ENCODE results near the gene ESM1. TPM values are rescaled to one million over a fixed set of nuclear protein-coding genes. Genes with fewer than 3 reads are reported as not detected.

The ESM1 gene
- total and polyA plus RNA-seq, 4 donors, result 0.08 to 0.28 TPM; not detected in 2

DNA sequence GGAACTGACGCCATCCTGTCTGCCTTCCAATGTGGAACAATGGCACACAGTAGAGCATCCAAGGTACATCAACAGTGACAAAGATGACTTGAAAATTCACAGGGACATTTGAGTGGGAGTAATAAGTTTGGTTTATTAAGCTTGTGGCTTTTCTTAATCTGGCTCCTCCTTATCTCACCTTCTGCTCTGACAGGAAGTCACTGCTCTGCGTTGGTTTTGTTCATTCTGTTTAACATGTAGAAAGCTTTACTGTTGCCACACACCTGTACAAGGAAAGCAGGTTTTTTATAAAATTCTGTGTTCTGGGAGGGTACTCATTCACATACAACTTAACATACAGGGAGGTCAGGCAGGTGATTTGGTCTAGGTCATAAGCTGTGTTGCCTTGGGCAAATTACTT is 37.1 kb upstream of the ESM1 start:
- TF ChIP-seq SP1 (IDR thresholded peaks at IDR 0.05), result no peak
- no peak for TF ChIP-seq NR2F2 (IDR thresholded peaks at IDR 0.05)
- no peak for TF ChIP-seq JUND (IDR thresholded peaks at IDR 0.05)
- no peak for TF ChIP-seq RXRA (IDR thresholded peaks at IDR 0.05)
- TF ChIP-seq FOXA2 (IDR thresholded peaks at IDR 0.05), result no peak
- TF ChIP-seq HNF4A (conservative IDR thresholded peaks at IDR 0.05), result no peak
- no peak for TF ChIP-seq EGR1 (IDR thresholded peaks at IDR 0.05; ENCODE audit: low read depth in 2 of 2)
- TF ChIP-seq RAD21 (IDR thresholded peaks at IDR 0.05), result no peak
- TF ChIP-seq GABPA (IDR thresholded peaks at IDR 0.05 in 1 of 2, conservative IDR thresholded peaks at IDR 0.05 in 1 of 2), result no peak
- TF ChIP-seq YY1 (IDR thresholded peaks at IDR 0.05), result no peak
- TF ChIP-seq, protein P1, sequence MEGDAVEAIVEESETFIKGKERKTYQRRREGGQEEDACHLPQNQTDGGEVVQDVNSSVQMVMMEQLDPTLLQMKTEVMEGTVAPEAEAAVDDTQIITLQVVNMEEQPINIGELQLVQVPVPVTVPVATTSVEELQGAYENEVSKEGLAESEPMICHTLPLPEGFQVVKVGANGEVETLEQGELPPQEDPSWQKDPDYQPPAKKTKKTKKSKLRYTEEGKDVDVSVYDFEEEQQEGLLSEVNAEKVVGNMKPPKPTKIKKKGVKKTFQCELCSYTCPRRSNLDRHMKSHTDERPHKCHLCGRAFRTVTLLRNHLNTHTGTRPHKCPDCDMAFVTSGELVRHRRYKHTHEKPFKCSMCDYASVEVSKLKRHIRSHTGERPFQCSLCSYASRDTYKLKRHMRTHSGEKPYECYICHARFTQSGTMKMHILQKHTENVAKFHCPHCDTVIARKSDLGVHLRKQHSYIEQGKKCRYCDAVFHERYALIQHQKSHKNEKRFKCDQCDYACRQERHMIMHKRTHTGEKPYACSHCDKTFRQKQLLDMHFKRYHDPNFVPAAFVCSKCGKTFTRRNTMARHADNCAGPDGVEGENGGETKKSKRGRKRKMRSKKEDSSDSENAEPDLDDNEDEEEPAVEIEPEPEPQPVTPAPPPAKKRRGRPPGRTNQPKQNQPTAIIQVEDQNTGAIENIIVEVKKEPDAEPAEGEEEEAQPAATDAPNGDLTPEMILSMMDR (IDR thresholded peaks at IDR 0.05; ENCODE audit: low read depth, low read length, missing input control), result no peak
- TF ChIP-seq FOXA1 (IDR thresholded peaks at IDR 0.05), result no peak
- no peak for TF ChIP-seq HNF4G (IDR thresholded peaks at IDR 0.05)
- TF ChIP-seq TAF1 (conservative IDR thresholded peaks at IDR 0.05), result no peak
- TF ChIP-seq ATF3 (IDR thresholded peaks at IDR 0.05), result no peak
- H3K9me3 ChIP-seq (ENCODE audit: control insufficient read depth in 4 of 4, low read length in 3 of 4), result no peaks in the 10 kb centered on the region
- H3K4me3 ChIP-seq (ENCODE audit: low read depth in 1 of 3, low read length in 3 of 3), result no peak overlapping the region
- H3K4me1 ChIP-seq (ENCODE audit: control insufficient read depth in 4 of 4, insufficient read depth in 4 of 4, low read length in 3 of 4), result no peaks in the 10 kb centered on the region
- no peak overlapping the region for H3K27ac ChIP-seq (ENCODE audit: low read depth in 1 of 2, low read length in 2 of 2)
- H3K36me3 ChIP-seq (ENCODE audit: control insufficient read depth in 4 of 4, insufficient read depth in 3 of 4, low read depth in 1 of 4, low read length in 3 of 4), result no peaks in the 10 kb centered on the region
- no peaks in the 10 kb centered on the region for H3K27me3 ChIP-seq (ENCODE audit: control insufficient read depth in 4 of 4, insufficient read depth in 4 of 4, low read length in 3 of 4)
- 68% methylated on average over 2 of the region's 2 CpGs for WGBS
- DNase-seq (ENCODE audit: low spot score), result no peak
- no peak overlapping the region for H3K9ac ChIP-seq (ENCODE audit: low read depth in 1 of 2, low read length in 2 of 2)

DNA sequence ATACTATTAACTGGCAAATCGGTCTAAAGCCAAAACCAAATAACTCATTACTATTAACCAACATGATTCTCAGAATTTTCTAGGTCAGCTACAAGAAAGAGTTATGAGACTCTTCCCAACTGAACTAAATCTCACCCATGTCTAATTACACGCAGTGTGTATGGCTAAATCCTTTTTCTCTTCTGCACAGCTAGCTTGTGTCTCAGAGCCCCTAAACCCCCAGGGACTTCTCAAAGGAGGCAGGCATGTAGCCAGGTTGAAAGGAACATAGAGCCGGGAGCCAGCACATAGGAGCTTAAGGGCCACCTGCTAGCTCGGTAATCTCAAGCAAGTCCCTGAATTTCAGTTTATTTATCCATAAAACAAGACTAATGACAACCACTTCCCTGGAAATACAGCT is 36.4 kb upstream of the ESM1 start:
- no peak overlapping the region for H3K9ac ChIP-seq (ENCODE audit: low read depth in 1 of 2, low read length in 2 of 2)
- H3K4me3 ChIP-seq (ENCODE audit: low read depth in 1 of 3, low read length in 3 of 3), result no peak overlapping the region
- H3K36me3 ChIP-seq (ENCODE audit: control insufficient read depth in 4 of 4, insufficient read depth in 3 of 4, low read depth in 1 of 4, low read length in 3 of 4), result no peaks in the 10 kb centered on the region
- no peak overlapping the region for H3K27ac ChIP-seq (ENCODE audit: low read depth in 1 of 2, low read length in 2 of 2)
- H3K9me3 ChIP-seq (ENCODE audit: control insufficient read depth in 4 of 4, low read length in 3 of 4), result no peaks in the 10 kb centered on the region
- no peak for TF ChIP-seq FOXA1 (IDR thresholded peaks at IDR 0.05)
- TF ChIP-seq, protein P1 (IDR thresholded peaks at IDR 0.05; ENCODE audit: low read depth, low read length, missing input control), result no peak
- no peak for TF ChIP-seq YY1 (IDR thresholded peaks at IDR 0.05)
- no peak for TF ChIP-seq GABPA (IDR thresholded peaks at IDR 0.05 in 1 of 2, conservative IDR thresholded peaks at IDR 0.05 in 1 of 2)
- no peak for TF ChIP-seq TAF1 (conservative IDR thresholded peaks at IDR 0.05)
- TF ChIP-seq HNF4A (conservative IDR thresholded peaks at IDR 0.05), result no peak
- TF ChIP-seq ATF3 (IDR thresholded peaks at IDR 0.05), result no peak
- no peak for TF ChIP-seq RXRA (IDR thresholded peaks at IDR 0.05)
- no peak for TF ChIP-seq HNF4G (IDR thresholded peaks at IDR 0.05)
- TF ChIP-seq FOXA2 (IDR thresholded peaks at IDR 0.05), result no peak
- no peak for TF ChIP-seq RAD21 (IDR thresholded peaks at IDR 0.05)
- TF ChIP-seq EGR1 (IDR thresholded peaks at IDR 0.05; ENCODE audit: low read depth in 2 of 2), result no peak
- TF ChIP-seq, protein P2, sequence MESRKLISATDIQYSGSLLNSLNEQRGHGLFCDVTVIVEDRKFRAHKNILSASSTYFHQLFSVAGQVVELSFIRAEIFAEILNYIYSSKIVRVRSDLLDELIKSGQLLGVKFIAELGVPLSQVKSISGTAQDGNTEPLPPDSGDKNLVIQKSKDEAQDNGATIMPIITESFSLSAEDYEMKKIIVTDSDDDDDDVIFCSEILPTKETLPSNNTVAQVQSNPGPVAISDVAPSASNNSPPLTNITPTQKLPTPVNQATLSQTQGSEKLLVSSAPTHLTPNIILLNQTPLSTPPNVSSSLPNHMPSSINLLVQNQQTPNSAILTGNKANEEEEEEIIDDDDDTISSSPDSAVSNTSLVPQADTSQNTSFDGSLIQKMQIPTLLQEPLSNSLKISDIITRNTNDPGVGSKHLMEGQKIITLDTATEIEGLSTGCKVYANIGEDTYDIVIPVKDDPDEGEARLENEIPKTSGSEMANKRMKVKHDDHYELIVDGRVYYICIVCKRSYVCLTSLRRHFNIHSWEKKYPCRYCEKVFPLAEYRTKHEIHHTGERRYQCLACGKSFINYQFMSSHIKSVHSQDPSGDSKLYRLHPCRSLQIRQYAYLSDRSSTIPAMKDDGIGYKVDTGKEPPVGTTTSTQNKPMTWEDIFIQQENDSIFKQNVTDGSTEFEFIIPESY (IDR thresholded peaks at IDR 0.05), result no peak
- no peak for TF ChIP-seq MAX (IDR thresholded peaks at IDR 0.05)
- TF ChIP-seq SP1 (IDR thresholded peaks at IDR 0.05), result no peak
- no peak for TF ChIP-seq NR2F2 (IDR thresholded peaks at IDR 0.05)
- 89% methylated on average over 4 of the region's 4 CpGs for WGBS
- no peak for DNase-seq (ENCODE audit: low spot score)
- H3K4me1 ChIP-seq (ENCODE audit: control insufficient read depth in 4 of 4, insufficient read depth in 4 of 4, low read length in 3 of 4), result no peaks in the 10 kb centered on the region
- H3K27me3 ChIP-seq (ENCODE audit: control insufficient read depth in 4 of 4, insufficient read depth in 4 of 4, low read length in 3 of 4), result no peaks in the 10 kb centered on the region

All from liver (tissue), 9 donors.